HepG2 (cell line): ENCODE results near the gene SELENOH. TPM values are rescaled to one million over a fixed set of nuclear protein-coding genes. Genes with fewer than 3 reads are reported as not detected.

Experiments
- ATAC-seq: fragments of 200-7000 bp; cut with Tn5 transposase; 3 replicates; pipeline ENCODE4 v1.9.1; 2020; ENCODE audit warnings: mild to moderate bottlenecking, moderate library complexity
- BruUV-seq: library from RNA; stranded (reverse); fragments of 400-500 nt; replicated peaks from 2 replicates; lab custom pipeline; 2021; lab: Mats Ljungman, UMichigan
- CTCF ChIA-PET: fragments of 300-600 bp; formaldehyde crosslinking; extraction: SDS; loops from one replicate; lab custom pipeline; 2021; ENCODE audit warnings: low total read pairs, inconsistent platforms, low intra/inter-chr PET ratio; lab: Yijun Ruan, JAX
- POLR2A ChIA-PET: fragments of 350-600 bp; sonication (Branson Sonifier 250); formaldehyde crosslinking; loops from one replicate; lab custom pipeline; 2020; ENCODE audit warnings: antibody characterized with exemption, inconsistent platforms; lab: Yijun Ruan, JAX
- DNase-seq: peaks from one replicate; pipeline ENCODE4 v3.0.0-alpha.2; 2015; ENCODE audit warnings: low spot score
- FAIRE-seq: peaks from 3 replicates; lab custom pipeline; 2011; peaks lifted over from hg19 to GRCh38; lab: Jason Lieb, UNC
- H2AFZ ChIP-seq: one replicate; pipeline ENCODE4 v1.6.1; 2011; ENCODE audit warnings: low read length, inconsistent platforms
- H3K27ac ChIP-seq: fragments of 300-600 bp; 3 replicates; pipeline ENCODE4 v1.8.0; 2011; ENCODE audit warnings: mixed run types, mild to moderate bottlenecking, mixed read lengths, low read length, inconsistent platforms; ENCODE audit not compliant: insufficient read depth; ENCODE audit errors: extremely low read length
- H3K27me3 ChIP-seq, 2 experiments: fragments of 200-600 bp in 1 of 2; 2 replicates in 1 of 2; 3 replicates in 1 of 2; pipeline versions ENCODE4 v1.6.0 to v1.8.0; 2011; ENCODE audit warnings: low read length in 2 of 2, mild to moderate bottlenecking in 2 of 2, moderate library complexity in 2 of 2, inconsistent platforms in 1 of 2; ENCODE audit not compliant: insufficient read depth in 2 of 2, control insufficient read depth in 1 of 2
- H3K36me3 ChIP-seq, 2 experiments: fragments of 200-600 bp in 1 of 2; replicated peaks in 1 of 2; 2 replicates in 1 of 2; 3 replicates in 1 of 2; pipeline versions ENCODE4 v1.5.1 to v1.8.0; 2011; ENCODE audit warnings: low read length in 2 of 2, inconsistent platforms in 1 of 2; ENCODE audit not compliant: insufficient read depth in 2 of 2, control insufficient read depth in 1 of 2
- H3K4me1 ChIP-seq: 2 replicates; pipeline ENCODE4 v1.5.1; 2012; ENCODE audit warnings: low read length, inconsistent platforms; ENCODE audit not compliant: insufficient read depth
- H3K4me2 ChIP-seq: 2 replicates; pipeline ENCODE4 v1.6.0; 2011; ENCODE audit warnings: low read depth, low read length, inconsistent platforms
- H3K4me3 ChIP-seq, 3 experiments: fragments of 200-600 bp in 1 of 3; sonication (generic), shearing (Covaris generic) in 1 of 3; replicated peaks in 1 of 3; 2 replicates each; pipeline ENCODE4 v1.5.1; 2011 to 2016; ENCODE audit warnings: low read length in 3 of 3, inconsistent platforms in 2 of 3, low read depth in 2 of 3, mild to moderate bottlenecking in 2 of 3, control low read depth in 1 of 3, mixed read lengths in 1 of 3; ENCODE audit not compliant: insufficient read depth in 1 of 3
- H3K79me2 ChIP-seq: one replicate; pipeline ENCODE4 v1.6.1; 2011; ENCODE audit warnings: low read length, inconsistent platforms; ENCODE audit not compliant: insufficient read depth
- H3K9ac ChIP-seq: 2 replicates; pipeline ENCODE4 v1.6.0; 2011; ENCODE audit warnings: mild to moderate bottlenecking, low read depth, low read length, inconsistent platforms; ENCODE audit not compliant: insufficient read depth
- H3K9me3 ChIP-seq: 2 replicates; pipeline ENCODE4 v1.5.1; 2012; ENCODE audit warnings: mild to moderate bottlenecking, low read length
- H4K20me1 ChIP-seq: 2 replicates; pipeline ENCODE4 v1.6.0; 2011; ENCODE audit warnings: inconsistent platforms, mild to moderate bottlenecking, low read length, moderate library complexity; ENCODE audit not compliant: insufficient read depth
- AHR ChIP-seq: IDR thresholded peaks from 2 replicates; pipeline ENCODE4 v1.6.1; 2018; ENCODE audit warnings: missing genetic modification reagents, missing compliant biosample characterization
- FOXP1 ChIP-seq, 2 experiments: fragments of 450-650 bp in 1 of 2; IDR thresholded peaks; 2 replicates each; pipeline ENCODE4 v1.6.1; 2017 to 2018; ENCODE audit warnings: antibody characterized with exemption in 1 of 2
- MAFK ChIP-seq, 2 experiments: IDR thresholded peaks in 1 of 2; conservative IDR thresholded peaks in 1 of 2; 2 replicates each; pipeline ENCODE4 v1.6.1; 2011; ENCODE audit warnings: improper control_type of control experiment in 2 of 2, low read length in 2 of 2
- PHF21A ChIP-seq: sonication (generic); formaldehyde crosslinking; IDR thresholded peaks from 2 replicates; pipeline ENCODE4 v1.5.0; 2020; ENCODE audit warnings: mild to moderate bottlenecking, missing genetic modification reagents
- SIN3A ChIP-seq: IDR thresholded peaks from 2 replicates; pipeline ENCODE4 v1.6.1; 2011; ENCODE audit warnings: low read depth, mild to moderate bottlenecking, control low read depth, low read length, borderline replicate concordance
- YY1 ChIP-seq: IDR thresholded peaks from 2 replicates; pipeline ENCODE4 v1.6.1; 2011; ENCODE audit warnings: low read length, low read depth, moderate library complexity, mild to moderate bottlenecking; ENCODE audit not compliant: insufficient read depth, insufficient replicate concordance
- ZBTB7A ChIP-seq: sonication (generic); formaldehyde crosslinking; IDR thresholded peaks from 2 replicates; pipeline ENCODE4 v1.8.0; 2022; ENCODE audit warnings: mild to moderate bottlenecking, missing genetic modification reagents
- ZBTB7B ChIP-seq: sonication (generic); formaldehyde crosslinking; IDR thresholded peaks from 2 replicates; pipeline ENCODE4 v1.4.0; 2020; ENCODE audit warnings: missing genetic modification reagents
- ZFX ChIP-seq: sonication (generic); formaldehyde crosslinking; IDR thresholded peaks from 2 replicates; pipeline ENCODE4 v1.4.0; 2020; ENCODE audit warnings: mild to moderate bottlenecking, low read depth, missing genetic modification reagents, moderate library complexity
- ZSCAN29 ChIP-seq: sonication (generic); formaldehyde crosslinking; conservative IDR thresholded peaks from 2 replicates; pipeline ENCODE4 v1.4.0; 2020; ENCODE audit warnings: mild to moderate bottlenecking, missing genetic modification reagents
- WGBS: methylation state at CpG from one replicate; pipeline ENCODE4 v1.1.6; 2017; ENCODE audit warnings: low lambda C conversion rate; 5-methylcytosine and 5-hydroxymethylcytosine counted together
- in situ Hi-C: cut with HindIII; loops from 2 replicates; pipeline ENCODE4 v1.10.0; 2017; ENCODE audit warnings: low pct_unique_long_range_greater_than_20kb; ENCODE audit not compliant: extremely low pct_ligation_motif_present
- intact Hi-C: fragments of 100-400 bp; cut with micrococcal nuclease; formaldehyde crosslinking; loops from one replicate; pipeline ENCODE4 v1.10.0; 2022; ENCODE audit not compliant: unreplicated experiment
- polyA plus RNA-seq, 8 experiments: library from polyadenylated mRNA; depleted of rRNA in 3 of 8; stranded (reverse) in 7 of 8; unstranded in 1 of 8; fragments of >200 nt; fragmentation: Illumina TruSeq in 4 of 8; extraction: Trizol in 4 of 8; gene quantifications; 2 replicates each; pipeline versions ENCODE4 v1.2.1 to v1.2.3, GENCODE V29; 2011 to 2016; ENCODE audit warnings: low read depth in 4 of 8, missing spikeins in 1 of 8, mixed read lengths in 1 of 8; ENCODE audit not compliant: insufficient read depth in 1 of 8
- total RNA-seq, 5 experiments: library from RNA; depleted of rRNA; stranded (reverse); fragments of >200 nt; fragmentation: Illumina TruSeq; extraction: Trizol; gene quantifications; 2 replicates each; pipeline ENCODE4 v1.2.3, GENCODE V29; 2016; ENCODE audit warnings: low read depth in 1 of 5
- TF ChIP-seq, protein P1 (sequence below): sonication (generic); formaldehyde crosslinking; IDR thresholded peaks from 2 replicates; pipeline ENCODE4 v1.4.0; 2020; ENCODE audit warnings: missing genetic modification reagents
- TF ChIP-seq, protein P2 (sequence below): sonication (generic); formaldehyde crosslinking; IDR thresholded peaks from 2 replicates; pipeline ENCODE4 v1.5.0; 2020; ENCODE audit warnings: mild to moderate bottlenecking, missing genetic modification reagents, borderline replicate concordance

The SELENOH gene
- total and polyA plus RNA-seq, 2 of the 13 experiments (the other 11 are each of a cell fraction or from before 2014, with no cell fraction given): 27.2 to 77.4 TPM

DNA sequence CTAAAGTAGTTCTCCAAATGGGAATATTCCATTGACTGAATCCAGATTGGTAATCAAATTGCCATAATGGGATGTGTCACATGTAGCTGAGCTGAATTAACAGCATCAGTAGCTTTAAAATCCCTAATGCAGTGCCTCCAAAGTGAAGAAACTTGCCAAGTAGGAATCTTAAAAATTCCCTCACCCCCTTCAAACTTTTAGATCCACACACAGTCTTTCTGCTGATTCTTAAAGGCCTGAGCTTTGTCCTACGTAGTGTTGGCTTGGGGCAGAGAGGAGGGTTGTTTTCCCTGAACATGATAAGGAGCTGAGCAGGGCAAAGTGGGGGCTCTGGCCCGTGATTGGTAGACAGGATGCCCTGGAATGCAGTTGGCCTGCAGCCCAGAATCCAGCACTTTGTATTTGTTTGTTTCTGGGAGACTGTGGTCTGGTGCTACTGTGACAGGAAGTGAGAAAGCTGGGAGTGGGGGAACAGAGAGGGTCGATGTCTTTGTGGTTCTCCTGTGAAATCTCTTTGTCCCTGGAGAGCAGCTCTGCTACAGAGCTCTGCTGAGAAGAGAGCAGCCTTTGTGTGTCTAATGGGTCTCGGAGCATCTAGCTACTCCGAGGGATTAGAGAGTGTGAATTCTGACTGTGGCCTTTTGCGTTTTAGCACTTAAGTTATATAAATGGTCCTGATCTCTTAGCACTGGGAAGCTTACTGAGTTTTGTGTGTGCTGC is 37.2 kb downstream of the SELENOH start (continued):
- peak; percentile 67; the same call in 1 of the 2 replicates for TF ChIP-seq ZBTB7A
- peak; percentile 88 for TF ChIP-seq ZBTB7B
- peak; percentile 14 to 37; a peak in 1 of 4 replicates for TF ChIP-seq MAFK (conservative IDR thresholded peaks at IDR 0.05 in 1 of 2, IDR thresholded peaks at IDR 0.05 in 1 of 2; ENCODE audit: low read length in 2 of 2)
- peak; percentile 96 for TF ChIP-seq PHF21A (CRISPR knock-in tag)
- TF ChIP-seq, protein P1, sequence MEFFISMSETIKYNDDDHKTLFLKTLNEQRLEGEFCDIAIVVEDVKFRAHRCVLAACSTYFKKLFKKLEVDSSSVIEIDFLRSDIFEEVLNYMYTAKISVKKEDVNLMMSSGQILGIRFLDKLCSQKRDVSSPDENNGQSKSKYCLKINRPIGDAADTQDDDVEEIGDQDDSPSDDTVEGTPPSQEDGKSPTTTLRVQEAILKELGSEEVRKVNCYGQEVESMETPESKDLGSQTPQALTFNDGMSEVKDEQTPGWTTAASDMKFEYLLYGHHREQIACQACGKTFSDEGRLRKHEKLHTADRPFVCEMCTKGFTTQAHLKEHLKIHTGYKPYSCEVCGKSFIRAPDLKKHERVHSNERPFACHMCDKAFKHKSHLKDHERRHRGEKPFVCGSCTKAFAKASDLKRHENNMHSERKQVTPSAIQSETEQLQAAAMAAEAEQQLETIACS (CRISPR knock-in tag): no peak
- peak; percentile 49 for TF ChIP-seq YY1
- TF ChIP-seq FOXP1 (IDR thresholded peaks at IDR 0.05): no peak; the same call in 1 of the 2 replicates
- TF ChIP-seq FOXP1 (CRISPR knock-in tag; IDR thresholded peaks at IDR 0.05): peak; percentile 89
- peak; percentile 56; the same call in 1 of the 2 replicates for TF ChIP-seq ZFX (CRISPR knock-in tag)
- 0 out of 2 replicates have a peak, but pooled peaks have one; percentile 27 for TF ChIP-seq SIN3A

DNA sequence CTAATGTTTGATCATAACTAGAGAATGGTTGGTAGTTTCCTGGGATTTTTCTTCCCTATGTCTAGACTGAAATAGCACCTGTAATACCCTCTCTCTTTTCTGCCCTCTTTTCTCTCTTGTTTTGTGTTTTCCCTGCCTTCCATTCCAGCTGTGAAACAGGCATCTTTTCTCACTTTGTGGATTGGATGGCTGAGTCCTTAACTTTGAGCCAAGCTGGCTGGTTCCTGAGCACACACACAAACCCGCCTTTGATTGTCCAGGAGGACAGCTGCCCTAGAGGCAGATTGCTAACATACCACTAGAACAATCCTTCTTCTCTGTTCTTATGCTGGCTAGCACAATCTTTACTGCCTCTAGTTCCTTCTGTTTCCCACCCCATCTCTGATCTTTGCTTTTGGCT is 38.0 kb downstream of the SELENOH start:
- H3K4me1 ChIP-seq: peaks cover 99% of the 10 kb centered on the region
- in situ Hi-C loops (no loop called here), intact Hi-C loops (loop anchor here (2.0 kb wide), 1 partner anchor 66 kb away; the partner anchor contains the start of genes MED19 and TMX2)
- ATAC-seq (peak; percentile 70), FAIRE-seq (peak; percentile 87), DNase-seq (peak; percentile 86)
- H3K27ac ChIP-seq: peak overlapping the region; percentile 96
- H3K9ac ChIP-seq: peak overlapping the region; percentile 77
- H3K4me2 ChIP-seq: peak overlapping the region; percentile 81
- CTCF ChIA-PET: no interaction called here
- WGBS: 0% methylated on average over 1 of the region's 1 CpG
- H2AFZ ChIP-seq: no peak overlapping the region
- BruUV-seq: no TSS peak
- H4K20me1 ChIP-seq: peaks cover 21% of the 10 kb centered on the region; the same call in 1 of the 2 replicates
- H3K36me3 ChIP-seq: peaks cover 0 to 1% of the 10 kb centered on the region in 2 experiments; a peak in 3 of 5 replicates
- POLR2A ChIA-PET: interaction anchor here (1.1 to 11.1 kb wide), 13 partner anchors 9 to 386 kb away, joined by 3 to 215 read pairs (median 5); partner anchors contain the start of genes BTBD18, CTNND1, MED19 and SELENOH
- peak overlapping the region; percentile 17 to 56 (median 28); a peak in 4 of 6 replicates for H3K4me3 ChIP-seq
- H3K9me3 ChIP-seq: no peaks in the 10 kb centered on the region
- H3K79me2 ChIP-seq: peaks cover 87% of the 10 kb centered on the region
- no peaks in the 10 kb centered on the region for H3K27me3 ChIP-seq
- TF ChIP-seq ZSCAN29 (CRISPR knock-in tag) (no peak), AHR (no peak)
- TF ChIP-seq, protein P2, sequence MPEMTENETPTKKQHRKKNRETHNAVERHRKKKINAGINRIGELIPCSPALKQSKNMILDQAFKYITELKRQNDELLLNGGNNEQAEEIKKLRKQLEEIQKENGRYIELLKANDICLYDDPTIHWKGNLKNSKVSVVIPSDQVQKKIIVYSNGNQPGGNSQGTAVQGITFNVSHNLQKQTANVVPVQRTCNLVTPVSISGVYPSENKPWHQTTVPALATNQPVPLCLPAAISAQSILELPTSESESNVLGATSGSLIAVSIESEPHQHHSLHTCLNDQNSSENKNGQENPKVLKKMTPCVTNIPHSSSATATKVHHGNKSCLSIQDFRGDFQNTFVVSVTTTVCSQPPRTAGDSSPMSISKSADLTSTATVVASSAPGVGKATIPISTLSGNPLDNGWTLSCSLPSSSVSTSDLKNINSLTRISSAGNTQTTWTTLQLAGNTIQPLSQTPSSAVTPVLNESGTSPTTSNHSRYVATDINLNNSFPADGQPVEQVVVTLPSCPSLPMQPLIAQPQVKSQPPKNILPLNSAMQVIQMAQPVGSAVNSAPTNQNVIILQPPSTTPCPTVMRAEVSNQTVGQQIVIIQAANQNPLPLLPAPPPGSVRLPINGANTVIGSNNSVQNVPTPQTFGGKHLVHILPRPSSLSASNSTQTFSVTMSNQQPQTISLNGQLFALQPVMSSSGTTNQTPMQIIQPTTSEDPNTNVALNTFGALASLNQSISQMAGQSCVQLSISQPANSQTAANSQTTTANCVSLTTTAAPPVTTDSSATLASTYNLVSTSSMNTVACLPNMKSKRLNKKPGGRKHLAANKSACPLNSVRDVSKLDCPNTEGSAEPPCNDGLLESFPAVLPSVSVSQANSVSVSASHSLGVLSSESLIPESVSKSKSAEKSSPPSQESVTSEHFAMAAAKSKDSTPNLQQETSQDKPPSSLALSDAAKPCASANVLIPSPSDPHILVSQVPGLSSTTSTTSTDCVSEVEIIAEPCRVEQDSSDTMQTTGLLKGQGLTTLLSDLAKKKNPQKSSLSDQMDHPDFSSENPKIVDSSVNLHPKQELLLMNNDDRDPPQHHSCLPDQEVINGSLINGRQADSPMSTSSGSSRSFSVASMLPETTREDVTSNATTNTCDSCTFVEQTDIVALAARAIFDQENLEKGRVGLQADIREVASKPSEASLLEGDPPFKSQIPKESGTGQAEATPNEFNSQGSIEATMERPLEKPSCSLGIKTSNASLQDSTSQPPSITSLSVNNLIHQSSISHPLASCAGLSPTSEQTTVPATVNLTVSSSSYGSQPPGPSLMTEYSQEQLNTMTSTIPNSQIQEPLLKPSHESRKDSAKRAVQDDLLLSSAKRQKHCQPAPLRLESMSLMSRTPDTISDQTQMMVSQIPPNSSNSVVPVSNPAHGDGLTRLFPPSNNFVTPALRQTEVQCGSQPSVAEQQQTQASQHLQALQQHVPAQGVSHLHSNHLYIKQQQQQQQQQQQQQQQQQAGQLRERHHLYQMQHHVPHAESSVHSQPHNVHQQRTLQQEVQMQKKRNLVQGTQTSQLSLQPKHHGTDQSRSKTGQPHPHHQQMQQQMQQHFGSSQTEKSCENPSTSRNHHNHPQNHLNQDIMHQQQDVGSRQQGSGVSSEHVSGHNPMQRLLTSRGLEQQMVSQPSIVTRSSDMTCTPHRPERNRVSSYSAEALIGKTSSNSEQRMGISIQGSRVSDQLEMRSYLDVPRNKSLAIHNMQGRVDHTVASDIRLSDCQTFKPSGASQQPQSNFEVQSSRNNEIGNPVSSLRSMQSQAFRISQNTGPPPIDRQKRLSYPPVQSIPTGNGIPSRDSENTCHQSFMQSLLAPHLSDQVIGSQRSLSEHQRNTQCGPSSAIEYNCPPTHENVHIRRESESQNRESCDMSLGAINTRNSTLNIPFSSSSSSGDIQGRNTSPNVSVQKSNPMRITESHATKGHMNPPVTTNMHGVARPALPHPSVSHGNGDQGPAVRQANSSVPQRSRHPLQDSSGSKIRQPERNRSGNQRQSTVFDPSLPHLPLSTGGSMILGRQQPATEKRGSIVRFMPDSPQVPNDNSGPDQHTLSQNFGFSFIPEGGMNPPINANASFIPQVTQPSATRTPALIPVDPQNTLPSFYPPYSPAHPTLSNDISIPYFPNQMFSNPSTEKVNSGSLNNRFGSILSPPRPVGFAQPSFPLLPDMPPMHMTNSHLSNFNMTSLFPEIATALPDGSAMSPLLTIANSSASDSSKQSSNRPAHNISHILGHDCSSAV: no peak
